Fibroblast of villous mesenchyme (primary cell): ENCODE results near the gene CYP26A1. TPM values are rescaled to one million over a fixed set of nuclear protein-coding genes. Genes with fewer than 3 reads are reported as not detected.

ENCODE experiments used
- DNase-seq: peaks from one replicate; pipeline ENCODE4 v3.0.0-alpha.2; 2010; ENCODE audit warnings: low read depth
- H3K4me3 ChIP-seq: 2 replicates; pipeline ENCODE4 v1.5.1; 2011; ENCODE audit warnings: low read depth, mild to moderate bottlenecking, low read length
- total RNA-seq: library from RNA; depleted of rRNA; stranded (reverse); fragments of >200 nt; gene quantifications from 2 replicates; pipeline ENCODE4 v1.2.3, GENCODE V29; 2012
- TF ChIP-seq, protein P1 (sequence below): IDR thresholded peaks from 2 replicates; pipeline ENCODE4 v1.5.1; 2012; ENCODE audit warnings: low read depth, mild to moderate bottlenecking, low read length; ENCODE audit not compliant: insufficient read depth

Gene CYP26A1
- total RNA-seq, 1 donor, result not detected

DNA sequence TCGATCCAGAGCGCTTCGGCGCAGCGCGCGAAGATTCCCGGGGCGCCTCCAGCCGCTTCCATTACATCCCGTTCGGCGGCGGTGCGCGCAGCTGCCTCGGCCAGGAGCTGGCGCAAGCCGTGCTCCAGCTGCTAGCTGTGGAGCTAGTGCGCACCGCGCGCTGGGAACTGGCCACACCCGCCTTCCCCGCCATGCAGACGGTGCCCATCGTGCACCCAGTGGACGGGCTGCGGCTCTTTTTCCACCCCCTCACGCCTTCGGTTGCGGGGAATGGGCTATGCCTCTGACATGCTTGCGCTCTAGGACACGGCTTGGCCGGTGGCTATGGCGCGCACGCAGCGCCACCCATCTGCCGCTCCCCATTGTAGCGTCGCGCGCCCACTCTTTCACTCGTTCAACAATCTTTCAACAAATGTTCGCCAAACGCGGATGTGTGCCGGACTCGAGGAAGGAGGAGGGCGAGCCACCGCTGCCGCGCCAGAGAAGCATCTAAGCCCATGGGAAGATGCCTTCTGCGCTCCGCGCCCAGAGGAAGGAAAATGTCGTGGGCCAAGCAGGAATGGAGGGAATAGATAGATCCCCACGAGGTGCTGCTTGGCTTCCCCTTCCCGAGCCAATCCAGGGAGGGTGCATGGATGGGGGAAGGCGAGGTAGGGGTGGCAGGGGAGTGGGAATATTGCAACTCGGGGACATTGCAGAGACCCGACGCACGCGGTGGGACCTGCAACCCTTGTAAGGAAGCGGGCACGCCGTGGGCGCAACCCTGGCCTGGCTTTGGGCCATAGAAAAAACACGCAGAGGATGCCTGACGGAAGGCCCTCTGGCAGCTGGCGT, 5.1 kb upstream of the CYP26A1 start:
- no peak overlapping the region for H3K4me3 ChIP-seq
- TF ChIP-seq, protein P1, sequence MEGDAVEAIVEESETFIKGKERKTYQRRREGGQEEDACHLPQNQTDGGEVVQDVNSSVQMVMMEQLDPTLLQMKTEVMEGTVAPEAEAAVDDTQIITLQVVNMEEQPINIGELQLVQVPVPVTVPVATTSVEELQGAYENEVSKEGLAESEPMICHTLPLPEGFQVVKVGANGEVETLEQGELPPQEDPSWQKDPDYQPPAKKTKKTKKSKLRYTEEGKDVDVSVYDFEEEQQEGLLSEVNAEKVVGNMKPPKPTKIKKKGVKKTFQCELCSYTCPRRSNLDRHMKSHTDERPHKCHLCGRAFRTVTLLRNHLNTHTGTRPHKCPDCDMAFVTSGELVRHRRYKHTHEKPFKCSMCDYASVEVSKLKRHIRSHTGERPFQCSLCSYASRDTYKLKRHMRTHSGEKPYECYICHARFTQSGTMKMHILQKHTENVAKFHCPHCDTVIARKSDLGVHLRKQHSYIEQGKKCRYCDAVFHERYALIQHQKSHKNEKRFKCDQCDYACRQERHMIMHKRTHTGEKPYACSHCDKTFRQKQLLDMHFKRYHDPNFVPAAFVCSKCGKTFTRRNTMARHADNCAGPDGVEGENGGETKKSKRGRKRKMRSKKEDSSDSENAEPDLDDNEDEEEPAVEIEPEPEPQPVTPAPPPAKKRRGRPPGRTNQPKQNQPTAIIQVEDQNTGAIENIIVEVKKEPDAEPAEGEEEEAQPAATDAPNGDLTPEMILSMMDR, result no peak
- no peak for DNase-seq

DNA sequence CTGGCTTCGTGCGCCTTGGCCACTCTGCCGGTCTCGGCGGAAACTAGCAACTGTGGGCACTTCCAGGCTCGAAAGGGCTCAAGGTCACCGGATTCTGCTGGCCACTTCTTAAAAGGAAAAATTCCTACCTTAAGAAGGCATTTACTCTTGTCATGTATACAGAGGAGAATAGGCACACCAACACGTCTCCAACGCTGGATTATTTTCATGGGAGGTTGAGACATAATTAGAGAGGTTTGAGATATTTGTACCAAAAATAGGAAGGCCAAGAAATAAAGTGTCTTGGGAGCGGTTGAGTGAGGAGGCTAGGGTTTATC, 4.5 kb upstream of the CYP26A1 start:
- DNase-seq, result no peak
- TF ChIP-seq, protein P1, result no peak
- H3K4me3 ChIP-seq, result no peak overlapping the region

DNA sequence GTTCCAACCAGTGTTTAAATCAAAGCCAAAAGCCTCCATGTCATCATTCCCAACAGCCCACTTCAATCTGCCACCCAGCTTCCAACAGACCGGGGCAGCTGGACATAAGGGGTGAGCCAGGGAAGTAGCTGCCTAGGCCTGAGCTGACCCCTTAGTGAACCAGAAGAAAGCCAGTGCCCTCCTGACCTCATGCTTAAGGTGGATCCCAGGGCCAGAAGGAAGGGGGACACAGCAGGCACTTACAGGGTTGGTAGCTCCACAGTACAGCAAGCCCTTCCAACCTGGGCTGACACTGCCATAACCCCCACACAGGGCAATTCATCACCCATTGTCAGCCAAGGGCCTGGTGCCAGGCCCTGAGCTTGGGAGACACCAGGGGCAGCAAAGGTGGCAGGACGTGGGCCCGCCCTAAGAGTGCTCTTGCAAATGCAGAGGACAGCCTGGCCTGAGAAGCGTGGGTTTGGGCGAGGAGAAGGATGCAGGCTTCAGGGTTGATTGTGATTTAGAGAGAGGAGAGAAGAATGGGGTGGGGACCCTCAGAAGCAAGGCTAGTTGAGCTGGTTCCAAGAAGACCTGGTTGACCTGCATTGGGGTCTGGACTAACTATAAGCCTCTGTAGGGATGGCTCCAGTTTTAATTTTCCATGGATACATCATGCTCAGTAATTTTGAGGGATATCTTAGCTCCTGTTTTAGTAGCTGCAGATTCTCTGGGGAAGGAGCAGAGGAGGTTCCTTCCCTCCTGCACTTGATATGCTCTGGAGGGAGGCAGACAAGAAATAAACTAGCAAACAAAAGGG, 3.1 kb upstream of the CYP26A1 start:
- no peak overlapping the region for H3K4me3 ChIP-seq
- TF ChIP-seq, protein P1, result no peak
- DNase-seq, result no peak

DNA sequence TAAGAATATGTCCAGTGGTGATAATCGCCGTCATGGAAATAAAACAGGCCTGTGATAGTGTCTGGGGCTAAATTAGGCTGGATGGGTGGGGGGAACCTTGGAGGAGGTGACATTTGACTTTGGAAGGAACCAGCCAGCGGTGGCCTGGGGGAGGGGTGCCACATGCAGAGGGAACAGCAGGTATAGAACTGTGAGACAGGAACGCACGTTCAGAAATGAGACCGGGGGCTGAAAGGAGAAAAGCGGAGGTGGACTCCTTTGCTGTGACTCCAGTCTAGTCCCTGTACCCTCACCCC, 2.6 kb upstream of the CYP26A1 start:
- no peak for DNase-seq
- no peak overlapping the region for H3K4me3 ChIP-seq
- TF ChIP-seq, protein P1, result no peak

- no peak for DNase-seq
- peak overlapping the region; percentile 35 for H3K4me3 ChIP-seq
- TF ChIP-seq, protein P1, result no peak
These were observed 1.9 kb upstream of the CYP26A1 start for GRCh38 chr10:93071674-93072224.

DNA sequence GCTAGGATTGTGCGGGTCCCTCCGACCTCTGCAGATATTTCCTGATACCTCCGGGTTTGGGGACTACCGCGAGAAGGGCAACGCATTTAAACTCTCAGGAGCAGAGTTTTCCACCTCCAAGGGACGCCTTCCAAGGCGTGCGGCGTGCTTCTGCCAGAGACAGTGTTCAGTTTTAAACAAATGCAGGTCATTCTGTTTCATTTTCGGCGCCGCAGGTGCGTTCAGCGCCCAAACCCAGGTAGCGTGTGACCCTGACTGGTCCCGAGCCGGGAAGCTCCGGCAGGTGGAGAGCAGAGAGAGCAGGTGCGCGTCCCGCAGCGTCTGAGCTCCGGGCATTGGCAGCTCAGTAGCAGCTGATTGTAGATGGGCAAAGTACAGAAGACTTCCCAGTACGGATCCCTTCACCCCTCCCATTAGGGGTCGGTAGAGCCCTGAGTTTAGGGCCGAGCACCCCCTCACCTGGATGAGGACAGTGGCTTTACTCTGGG, 1.4 kb upstream of the CYP26A1 start:
- peak overlapping the region; percentile 35 for H3K4me3 ChIP-seq
- DNase-seq, result no peak
- TF ChIP-seq, protein P1, result no peak
